ENCODE data around the gene GCLM. TPM values are rescaled to one million over a fixed set of nuclear protein-coding genes. Genes with fewer than 3 reads are reported as not detected.

Gene GCLM
- 22.7 and 26.0 TPM in 2 replicates for total RNA-seq

DNA sequence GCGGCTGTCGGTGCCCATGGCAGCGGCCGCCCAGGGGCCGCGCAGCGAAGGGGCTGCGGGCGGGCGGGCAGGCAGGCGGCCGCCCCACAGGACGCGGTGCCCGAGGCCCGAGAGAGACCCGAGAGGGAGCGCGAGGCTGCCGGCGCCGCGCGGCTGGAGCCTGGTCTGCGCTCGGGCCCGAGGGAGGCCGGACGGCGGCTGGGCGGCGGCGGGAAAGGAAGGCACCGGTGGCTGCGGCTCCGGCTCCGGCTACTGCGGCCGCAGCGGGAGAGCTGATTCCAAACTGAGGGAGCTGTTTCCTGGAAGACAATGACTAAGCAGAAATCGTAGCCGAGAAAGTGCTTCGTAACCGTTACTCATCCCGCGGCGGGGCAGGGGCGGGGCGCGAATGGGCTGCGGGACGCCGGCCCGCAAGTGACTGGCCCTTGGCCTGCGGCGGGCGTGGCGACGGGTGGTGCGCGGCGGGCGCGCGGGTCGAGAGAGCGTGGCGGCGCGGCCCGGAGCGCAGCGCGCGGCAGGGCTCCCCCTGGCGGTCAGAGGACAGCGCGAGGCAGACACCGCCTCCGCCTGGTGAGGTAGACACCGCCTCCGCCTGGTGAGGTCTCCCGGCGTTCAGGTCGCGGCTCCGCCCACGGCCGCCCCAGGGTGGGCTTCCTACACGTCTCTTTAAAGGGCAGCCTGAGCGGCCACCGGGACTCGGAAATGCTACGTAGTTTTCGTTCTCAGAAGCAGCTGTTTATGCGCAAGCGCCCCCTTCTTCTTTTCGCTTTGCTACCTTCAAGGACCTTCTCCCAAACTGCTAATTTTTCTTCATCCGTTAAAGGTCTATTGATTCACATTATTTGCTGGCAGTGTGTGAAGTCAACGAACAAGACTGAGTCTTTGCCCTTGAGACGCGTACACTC lies at the start of gene GCLM:
Gene GCLM (minus strand): TSS at position 285 of the 905 bp plus-strand sequence. CDS start 267 bp downstream, at position 18.

DNA sequence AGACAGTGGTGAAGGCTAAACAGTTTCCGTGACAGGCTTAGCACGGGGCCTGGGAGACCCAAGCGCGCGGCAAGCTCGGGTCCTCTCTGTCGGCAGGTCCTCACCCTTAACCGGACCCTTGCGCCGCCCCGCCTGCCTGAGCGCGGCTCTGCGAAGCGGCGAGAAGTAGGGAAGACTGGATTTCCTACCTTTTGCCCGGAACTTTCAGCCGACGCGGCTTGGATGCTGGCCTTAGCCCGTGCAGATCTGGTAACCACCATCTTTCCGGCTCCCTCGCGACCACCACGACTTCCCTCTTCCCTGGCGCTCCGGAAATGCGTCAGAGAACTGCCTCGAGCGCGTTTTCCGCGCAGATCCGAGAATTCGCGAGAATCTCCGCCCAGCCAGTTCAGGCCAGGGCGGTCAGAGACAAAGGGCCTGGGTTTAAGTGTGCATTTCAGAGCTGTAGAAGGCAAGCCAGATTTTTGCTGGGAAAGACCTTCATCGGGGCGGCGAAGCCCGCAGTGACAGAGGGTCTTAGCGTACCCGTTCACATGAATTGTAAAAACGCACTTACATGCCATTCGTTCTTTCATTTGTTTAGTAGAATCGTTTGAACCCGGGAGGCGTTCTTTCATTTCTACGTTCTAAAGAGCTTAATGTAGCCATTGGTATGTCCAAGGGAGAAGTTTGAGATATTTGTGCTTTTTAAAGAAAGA lies 30.2 kb downstream of the GCLM start, which contains the start of gene DNTTIP2:
Gene DNTTIP2 (minus strand): TSS at position 318 of the 698 bp plus-strand sequence. CDS start 58 bp downstream, at position 260.

Other genes starting within 250 kb of the GCLM start
- gene BCAR3, start 227.6 kb downstream of the GCLM start, total RNA-seq = 25.5 and 28.4 TPM in 2 replicates
- 21.5 and 34.0 TPM in 2 replicates for gene DNTTIP2, start 30.2 kb downstream of the GCLM start, total RNA-seq
- 0.17 TPM in 1 of 2 replicates, not detected in the other for gene ABCA4, start 211.7 kb upstream of the GCLM start, total RNA-seq